ENCODE measurements around the gene WRAP73. TPM values are rescaled to one million over a fixed set of nuclear protein-coding genes. Genes with fewer than 3 reads are reported as not detected.

Gene WRAP73
- total RNA-seq, 2 experiments from 2014 or later = 22.3 to 22.7 TPM

- Histone ChIP-seq H3K9me3 (ENCODE audit: control insufficient read depth in 1 of 2, insufficient read depth in 1 of 2, low read length in 2 of 2) (no peaks in the 10 kb centered on the region), H3K27ac (ENCODE audit: low read depth in 1 of 2, low read length in 2 of 2) (no peak overlapping the region), H3K27me3 (ENCODE audit: control insufficient read depth in 1 of 2, insufficient read depth in 2 of 2, low read length in 2 of 2) (no peaks in the 10 kb centered on the region), H3K4me3 (ENCODE audit: low read length) (no peak overlapping the region), H3K4me1 (ENCODE audit: insufficient read depth, low read length) (no peaks in the 10 kb centered on the region), H3K36me3 (ENCODE audit: insufficient read depth, low read length) (peaks cover 75% of the 10 kb centered on the region)
- Mint-ChIP-seq H3K4me1 (ENCODE audit: low read depth) (no peaks in the 10 kb centered on the region), H3K4me3 (no peak overlapping the region), H3K27me3 (no peaks in the 10 kb centered on the region), H3K9me3 (no peaks in the 10 kb centered on the region), H3K36me3 (ENCODE audit: low read depth) (peaks cover 55% of the 10 kb centered on the region), H3K27ac (no peak overlapping the region)
- TF ChIP-seq, protein P1, sequence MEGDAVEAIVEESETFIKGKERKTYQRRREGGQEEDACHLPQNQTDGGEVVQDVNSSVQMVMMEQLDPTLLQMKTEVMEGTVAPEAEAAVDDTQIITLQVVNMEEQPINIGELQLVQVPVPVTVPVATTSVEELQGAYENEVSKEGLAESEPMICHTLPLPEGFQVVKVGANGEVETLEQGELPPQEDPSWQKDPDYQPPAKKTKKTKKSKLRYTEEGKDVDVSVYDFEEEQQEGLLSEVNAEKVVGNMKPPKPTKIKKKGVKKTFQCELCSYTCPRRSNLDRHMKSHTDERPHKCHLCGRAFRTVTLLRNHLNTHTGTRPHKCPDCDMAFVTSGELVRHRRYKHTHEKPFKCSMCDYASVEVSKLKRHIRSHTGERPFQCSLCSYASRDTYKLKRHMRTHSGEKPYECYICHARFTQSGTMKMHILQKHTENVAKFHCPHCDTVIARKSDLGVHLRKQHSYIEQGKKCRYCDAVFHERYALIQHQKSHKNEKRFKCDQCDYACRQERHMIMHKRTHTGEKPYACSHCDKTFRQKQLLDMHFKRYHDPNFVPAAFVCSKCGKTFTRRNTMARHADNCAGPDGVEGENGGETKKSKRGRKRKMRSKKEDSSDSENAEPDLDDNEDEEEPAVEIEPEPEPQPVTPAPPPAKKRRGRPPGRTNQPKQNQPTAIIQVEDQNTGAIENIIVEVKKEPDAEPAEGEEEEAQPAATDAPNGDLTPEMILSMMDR (IDR thresholded peaks at IDR 0.05) = no peak
- POLR2A ChIA-PET = no interaction called here
- intact Hi-C loops (cut with DNase I, micrococcal nuclease) = no loop called here
- no peak for ATAC-seq (ENCODE audit: poor library complexity)
- CTCF ChIA-PET = no interaction called here
- no peak for DNase-seq
Observed at GRCh38 chr1:3636080-3636479, 13.8 kb downstream of the WRAP73 start.

DNA sequence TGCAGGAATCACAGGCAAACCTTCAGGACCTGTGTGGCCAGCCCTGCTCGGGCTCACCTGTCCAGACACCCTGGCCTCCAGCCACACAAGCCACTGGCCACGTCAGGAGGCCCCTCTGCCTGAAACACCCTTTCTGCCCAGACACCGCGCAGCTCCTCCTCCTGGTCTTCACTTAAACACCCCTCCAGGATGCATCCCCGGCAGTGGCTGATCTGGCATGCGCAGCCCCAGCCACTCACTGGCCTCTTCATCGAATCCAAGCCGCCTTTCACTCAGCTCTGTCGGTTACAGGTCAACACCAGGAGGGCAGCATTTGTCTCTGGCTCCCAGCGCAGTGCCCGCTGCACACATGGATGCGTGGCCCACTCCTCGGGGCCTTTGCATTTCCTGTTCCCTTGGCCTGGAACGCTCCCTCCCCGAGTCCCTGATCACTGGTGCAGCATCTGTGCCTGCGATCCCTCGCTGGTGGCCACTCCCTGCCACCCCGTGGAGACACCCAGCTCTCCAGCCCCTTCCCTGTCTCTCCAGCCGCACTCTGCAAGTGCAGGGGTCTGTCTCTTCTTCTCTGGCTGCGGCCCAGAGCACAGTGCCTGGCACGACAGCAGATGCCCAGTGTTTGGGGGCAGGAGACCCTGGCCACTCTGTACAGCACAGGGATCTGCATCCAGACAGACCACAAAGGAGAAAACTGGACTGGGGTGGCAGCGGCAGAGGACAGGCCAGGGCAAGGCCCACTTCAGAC lies 15.7 kb downstream of the WRAP73 start:
- Mint-ChIP-seq H3K27ac (no peak overlapping the region), H3K36me3 (ENCODE audit: low read depth) (peaks cover 68% of the 10 kb centered on the region), H3K9me3 (no peaks in the 10 kb centered on the region), H3K4me1 (ENCODE audit: low read depth) (no peaks in the 10 kb centered on the region), H3K4me3 (no peak overlapping the region), H3K27me3 (no peaks in the 10 kb centered on the region)
- Histone ChIP-seq H3K9me3 (ENCODE audit: control insufficient read depth in 1 of 2, insufficient read depth in 1 of 2, low read length in 2 of 2) (no peaks in the 10 kb centered on the region), H3K27me3 (ENCODE audit: control insufficient read depth in 1 of 2, insufficient read depth in 2 of 2, low read length in 2 of 2) (no peaks in the 10 kb centered on the region), H3K4me3 (ENCODE audit: low read length) (no peak overlapping the region), H3K36me3 (ENCODE audit: insufficient read depth, low read length) (peaks cover 87% of the 10 kb centered on the region), H3K4me1 (ENCODE audit: insufficient read depth, low read length) (peaks cover 2% of the 10 kb centered on the region), H3K27ac (ENCODE audit: low read depth in 1 of 2, low read length in 2 of 2) (no peak overlapping the region)
- CTCF ChIA-PET = no interaction called here
- ATAC-seq (ENCODE audit: poor library complexity) = no peak
- POLR2A ChIA-PET = no interaction called here
- intact Hi-C loops (cut with DNase I, micrococcal nuclease) = no loop called here
- TF ChIP-seq, protein P1 (IDR thresholded peaks at IDR 0.05) = no peak
- DNase-seq = no peak

DNA sequence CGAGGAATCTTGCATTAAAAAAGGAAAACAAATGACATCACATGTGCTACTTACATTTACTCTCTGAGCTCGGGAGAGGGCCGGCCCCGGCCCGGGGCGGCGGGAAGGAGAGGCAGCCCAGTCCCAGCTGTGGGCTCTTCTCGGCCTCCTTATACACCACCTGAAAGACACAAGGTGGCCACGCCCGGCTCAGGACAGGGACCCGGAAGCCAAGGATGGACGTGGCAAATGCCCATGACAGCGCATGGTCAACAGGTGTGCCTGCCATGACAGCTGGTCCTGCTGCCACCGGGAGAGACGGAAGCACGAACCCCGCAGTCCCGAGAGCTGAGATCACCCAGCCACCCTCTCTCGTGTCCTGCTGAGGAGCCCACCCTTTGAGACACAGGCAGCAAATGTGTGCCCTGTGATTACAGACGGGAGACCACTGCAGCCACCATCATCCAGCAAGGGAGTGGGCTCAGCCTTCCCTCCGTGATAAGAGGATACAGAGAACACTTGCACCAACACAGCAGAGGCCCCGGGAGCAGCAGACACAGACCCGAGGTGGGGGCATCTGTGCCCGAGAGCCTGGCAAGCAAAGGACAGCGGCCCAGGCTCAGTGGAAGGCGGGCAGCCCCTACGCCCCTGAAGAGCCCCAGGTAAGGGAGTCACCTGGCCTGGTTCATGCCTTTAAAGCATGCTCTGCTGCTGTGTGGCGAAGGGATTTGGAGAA lies 16.4 kb downstream of the WRAP73 start:
- Mint-ChIP-seq H3K27ac (no peak overlapping the region), H3K9me3 (no peaks in the 10 kb centered on the region), H3K27me3 (no peaks in the 10 kb centered on the region), H3K4me3 (no peak overlapping the region), H3K4me1 (ENCODE audit: low read depth) (no peaks in the 10 kb centered on the region), H3K36me3 (ENCODE audit: low read depth) (peaks cover 69% of the 10 kb centered on the region)
- no peaks in the 10 kb centered on the region for H3K27me3 ChIP-seq (ENCODE audit: control insufficient read depth in 1 of 2, insufficient read depth in 2 of 2, low read length in 2 of 2)
- CTCF ChIA-PET = no interaction called here
- H3K9me3 ChIP-seq (ENCODE audit: control insufficient read depth in 1 of 2, insufficient read depth in 1 of 2, low read length in 2 of 2) = no peaks in the 10 kb centered on the region
- POLR2A ChIA-PET = no interaction called here
- peaks cover 87% of the 10 kb centered on the region for H3K36me3 ChIP-seq (ENCODE audit: insufficient read depth, low read length)
- ATAC-seq (ENCODE audit: poor library complexity) (no peak), DNase-seq (no peak)
- no peak overlapping the region for H3K4me3 ChIP-seq (ENCODE audit: low read length)
- intact Hi-C loops (cut with DNase I, micrococcal nuclease) = no loop called here
- TF ChIP-seq, protein P1 (IDR thresholded peaks at IDR 0.05) = no peak
- no peak overlapping the region for H3K27ac ChIP-seq (ENCODE audit: low read depth in 1 of 2, low read length in 2 of 2)
- H3K4me1 ChIP-seq (ENCODE audit: insufficient read depth, low read length) = peaks cover 2% of the 10 kb centered on the region
